HL-60 (cell line): ENCODE results near the gene POLR1H.
"Not testable (repeated sequence)": the region's sequence is repeated elsewhere in the genome, so short reads cannot be mapped to it uniquely, and the experiment has no call there.

ENCODE experiments used
- DNase-seq, 2 experiments: peaks; one replicate each; pipeline ENCODE4 v3.0.0-alpha.2; 2010 to 2020; ENCODE audit warnings: low read depth in 1 of 2, low spot score in 1 of 2
- H3K27ac ChIP-seq: fragments of 250-450 bp; sonication (Bioruptor Pico); replicated peaks from 2 replicates; pipeline ENCODE4 v1.5.1; 2020; ENCODE audit warnings: mild to moderate bottlenecking, moderate library complexity
- H3K27me3 ChIP-seq: fragments of 250-450 bp; sonication (Bioruptor Pico); 2 replicates; pipeline ENCODE4 v1.5.1; 2021; ENCODE audit warnings: mild to moderate bottlenecking, moderate library complexity; ENCODE audit not compliant: insufficient read depth, poor library complexity, severe bottlenecking
- H3K4me3 ChIP-seq: replicated peaks from 2 replicates; pipeline ENCODE4 v1.5.1; 2011; ENCODE audit warnings: mild to moderate bottlenecking, control low read depth, low read length; ENCODE audit not compliant: insufficient read depth
- CTCF ChIP-seq: IDR thresholded peaks from one replicate; pipeline ENCODE4 v1.5.1; 2011; ENCODE audit warnings: low read length, control low read depth, inconsistent platforms; ENCODE audit not compliant: insufficient read depth
- GABPA ChIP-seq: IDR thresholded peaks from 2 replicates; pipeline ENCODE4 v1.6.1; 2012; ENCODE audit warnings: low read depth
- POLR2AphosphoS5 ChIP-seq: IDR thresholded peaks from 2 replicates; pipeline ENCODE4 v1.6.1; 2012; ENCODE audit warnings: low read depth
- SPI1 ChIP-seq: IDR thresholded peaks from 2 replicates; pipeline ENCODE4 v1.6.1; 2012; ENCODE audit warnings: low read depth, mild to moderate bottlenecking, borderline replicate concordance
- TF ChIP-seq, protein P1 (sequence below): IDR thresholded peaks from 2 replicates; pipeline ENCODE4 v1.6.1; 2012; ENCODE audit warnings: low read depth; ENCODE audit not compliant: insufficient replicate concordance

POLR1H gene

DNA sequence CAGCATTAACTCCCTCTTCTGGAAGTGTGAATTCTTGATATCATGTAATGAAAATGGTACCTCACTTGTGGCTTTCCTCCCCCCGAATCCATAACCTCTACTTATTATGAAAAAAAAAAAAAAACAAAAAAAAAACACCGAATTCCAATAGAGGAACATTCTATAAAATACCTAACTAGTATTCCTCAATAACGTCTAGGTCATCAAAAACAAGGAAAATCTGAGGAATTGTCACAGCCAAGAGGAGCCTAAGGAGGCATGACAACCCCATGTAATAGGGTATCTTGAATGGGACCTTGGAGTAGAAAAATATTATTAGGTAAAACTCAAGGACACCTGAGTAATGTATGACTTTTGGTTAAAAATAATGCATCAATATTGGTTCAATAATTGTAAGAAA lies 38.9 kb upstream of the POLR1H start:
- TF ChIP-seq GABPA, result no peak
- no peak for TF ChIP-seq POLR2AphosphoS5
- no peak for TF ChIP-seq SPI1
- no peak for TF ChIP-seq CTCF
- TF ChIP-seq, protein P1, sequence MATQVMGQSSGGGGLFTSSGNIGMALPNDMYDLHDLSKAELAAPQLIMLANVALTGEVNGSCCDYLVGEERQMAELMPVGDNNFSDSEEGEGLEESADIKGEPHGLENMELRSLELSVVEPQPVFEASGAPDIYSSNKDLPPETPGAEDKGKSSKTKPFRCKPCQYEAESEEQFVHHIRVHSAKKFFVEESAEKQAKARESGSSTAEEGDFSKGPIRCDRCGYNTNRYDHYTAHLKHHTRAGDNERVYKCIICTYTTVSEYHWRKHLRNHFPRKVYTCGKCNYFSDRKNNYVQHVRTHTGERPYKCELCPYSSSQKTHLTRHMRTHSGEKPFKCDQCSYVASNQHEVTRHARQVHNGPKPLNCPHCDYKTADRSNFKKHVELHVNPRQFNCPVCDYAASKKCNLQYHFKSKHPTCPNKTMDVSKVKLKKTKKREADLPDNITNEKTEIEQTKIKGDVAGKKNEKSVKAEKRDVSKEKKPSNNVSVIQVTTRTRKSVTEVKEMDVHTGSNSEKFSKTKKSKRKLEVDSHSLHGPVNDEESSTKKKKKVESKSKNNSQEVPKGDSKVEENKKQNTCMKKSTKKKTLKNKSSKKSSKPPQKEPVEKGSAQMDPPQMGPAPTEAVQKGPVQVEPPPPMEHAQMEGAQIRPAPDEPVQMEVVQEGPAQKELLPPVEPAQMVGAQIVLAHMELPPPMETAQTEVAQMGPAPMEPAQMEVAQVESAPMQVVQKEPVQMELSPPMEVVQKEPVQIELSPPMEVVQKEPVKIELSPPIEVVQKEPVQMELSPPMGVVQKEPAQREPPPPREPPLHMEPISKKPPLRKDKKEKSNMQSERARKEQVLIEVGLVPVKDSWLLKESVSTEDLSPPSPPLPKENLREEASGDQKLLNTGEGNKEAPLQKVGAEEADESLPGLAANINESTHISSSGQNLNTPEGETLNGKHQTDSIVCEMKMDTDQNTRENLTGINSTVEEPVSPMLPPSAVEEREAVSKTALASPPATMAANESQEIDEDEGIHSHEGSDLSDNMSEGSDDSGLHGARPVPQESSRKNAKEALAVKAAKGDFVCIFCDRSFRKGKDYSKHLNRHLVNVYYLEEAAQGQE, result no peak
- no peak overlapping the region for H3K27ac ChIP-seq
- no peak for DNase-seq
- H3K4me3 ChIP-seq, result no peak overlapping the region
- H3K27me3 ChIP-seq, result no peaks in the 10 kb centered on the region

DNA sequence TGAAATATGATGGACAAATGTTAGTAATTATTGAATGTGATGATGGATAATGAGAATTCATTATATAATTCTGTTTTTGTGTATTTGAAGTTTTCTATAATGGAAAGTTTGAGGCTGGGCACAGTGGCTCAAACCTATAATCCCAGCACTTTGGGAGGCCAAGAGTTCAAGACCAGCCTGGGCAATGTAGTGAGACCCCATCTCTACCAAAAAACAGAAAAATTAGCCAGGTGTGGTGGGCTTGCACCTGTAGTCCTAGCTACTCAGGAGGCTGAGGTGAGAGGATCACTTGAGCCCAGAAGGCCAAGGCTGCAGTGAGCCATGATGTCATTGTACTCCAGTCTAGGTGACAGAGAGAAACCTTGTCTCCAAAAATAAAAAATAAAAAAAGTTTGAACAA lies 38.4 kb upstream of the POLR1H start:
- DNase-seq, H3K27ac ChIP-seq, H3K4me3 ChIP-seq, H3K27me3 ChIP-seq: not testable (repeated sequence)

DNA sequence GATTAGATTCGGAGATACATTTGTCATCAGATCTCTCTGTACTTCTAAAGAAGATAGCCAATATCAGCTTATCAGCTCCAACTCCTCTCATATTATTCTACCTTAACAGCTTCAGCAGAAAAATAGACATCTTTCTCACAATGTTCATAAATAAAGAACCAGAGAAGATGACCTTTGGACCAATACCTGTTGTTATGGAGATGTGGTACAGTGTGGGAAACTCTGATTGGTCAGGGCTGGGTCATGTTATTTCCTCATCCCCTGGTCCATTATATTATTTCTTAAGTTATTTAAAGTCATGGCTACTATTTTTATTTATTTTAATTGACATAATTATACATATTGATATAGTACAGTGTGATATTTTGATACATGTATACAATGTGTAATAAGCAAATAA lies 35.9 kb upstream of the POLR1H start:
- Histone ChIP-seq H3K27me3 (no peaks in the 10 kb centered on the region), H3K4me3 (no peak overlapping the region), H3K27ac (no peak overlapping the region)
- TF ChIP-seq SPI1 (no peak), CTCF (no peak), GABPA (no peak)
- TF ChIP-seq, protein P1, result no peak
- DNase-seq, result no peak

- DNase-seq, result no peak
- TF ChIP-seq CTCF (no peak), SPI1 (peak; percentile 68), GABPA (no peak)
- no peak overlapping the region for H3K27ac ChIP-seq
Observed at GRCh38 chr6:30029588-30029987, 31.5 kb upstream of the POLR1H start.

More at GRCh38 chr6:30029588-30029987, 31.5 kb upstream of the POLR1H start:
- Histone ChIP-seq H3K27me3 (no peaks in the 10 kb centered on the region), H3K4me3 (no peak overlapping the region)
